Esophagus squamous epithelium (tissue), 4 donors: Measurements from ENCODE around the gene PCSK5.

ENCODE experiments used
- POLR2A ChIP-seq, 4 donors: fragments of 450-650 bp; IDR thresholded peaks; one replicate each; pipeline ENCODE4 v1.6.1; 2017; ENCODE audit warnings: antibody characterized with exemption in 4 of 4, mild to moderate bottlenecking in 4 of 4, moderate library complexity in 3 of 4
- TF ChIP-seq, protein P1 (sequence below), 6 experiments: fragments of 450-650 bp in 4 of 6; fragments of 200-600 bp in 2 of 6; sonication (generic) in 2 of 6; IDR thresholded peaks; one replicate each; pipeline ENCODE4 v1.5.1; 2016 to 2019; ENCODE audit warnings: antibody characterized with exemption in 6 of 6, mild to moderate bottlenecking in 4 of 6, moderate library complexity in 4 of 6

DNA sequence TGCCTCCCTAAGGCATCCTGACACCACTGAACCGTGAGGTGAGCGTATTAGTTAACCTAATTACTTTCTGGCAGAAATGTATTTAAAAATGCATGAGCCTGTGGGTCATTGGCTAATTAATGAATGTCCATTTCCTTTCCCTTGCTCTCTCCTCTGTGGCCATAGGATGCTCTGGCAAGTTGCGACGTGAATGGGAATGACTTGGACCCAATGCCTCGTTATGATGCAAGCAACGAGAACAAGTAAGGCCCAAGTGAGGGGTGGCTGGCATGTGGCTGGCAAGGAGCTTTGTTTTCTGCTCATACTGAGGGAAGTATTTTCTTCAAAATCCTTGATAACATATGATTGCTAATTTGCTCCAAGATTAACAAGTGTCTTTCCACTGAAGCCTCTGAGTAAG is 136.3 kb downstream of the PCSK5 start:
- TF ChIP-seq, protein P1, sequence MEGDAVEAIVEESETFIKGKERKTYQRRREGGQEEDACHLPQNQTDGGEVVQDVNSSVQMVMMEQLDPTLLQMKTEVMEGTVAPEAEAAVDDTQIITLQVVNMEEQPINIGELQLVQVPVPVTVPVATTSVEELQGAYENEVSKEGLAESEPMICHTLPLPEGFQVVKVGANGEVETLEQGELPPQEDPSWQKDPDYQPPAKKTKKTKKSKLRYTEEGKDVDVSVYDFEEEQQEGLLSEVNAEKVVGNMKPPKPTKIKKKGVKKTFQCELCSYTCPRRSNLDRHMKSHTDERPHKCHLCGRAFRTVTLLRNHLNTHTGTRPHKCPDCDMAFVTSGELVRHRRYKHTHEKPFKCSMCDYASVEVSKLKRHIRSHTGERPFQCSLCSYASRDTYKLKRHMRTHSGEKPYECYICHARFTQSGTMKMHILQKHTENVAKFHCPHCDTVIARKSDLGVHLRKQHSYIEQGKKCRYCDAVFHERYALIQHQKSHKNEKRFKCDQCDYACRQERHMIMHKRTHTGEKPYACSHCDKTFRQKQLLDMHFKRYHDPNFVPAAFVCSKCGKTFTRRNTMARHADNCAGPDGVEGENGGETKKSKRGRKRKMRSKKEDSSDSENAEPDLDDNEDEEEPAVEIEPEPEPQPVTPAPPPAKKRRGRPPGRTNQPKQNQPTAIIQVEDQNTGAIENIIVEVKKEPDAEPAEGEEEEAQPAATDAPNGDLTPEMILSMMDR (IDR thresholded peaks at IDR 0.05) = no peak
- TF ChIP-seq POLR2A (IDR thresholded peaks at IDR 0.05) = no peak
